HG03565 (cell line): ENCODE measurements around the gene CLNS1A.
A peak's percentile ranks its signal among the peaks of the same experiment; 100 is the strongest.
"Not testable (repeated sequence)": the region's sequence is repeated elsewhere in the genome, so short reads cannot be mapped to it uniquely, and the experiment has no call there.

Experiments used
- ATAC-seq: cut with Tn5 transposase; IDR thresholded peaks from one replicate; pipeline ENCODE4 v1.9.1; 2021; ENCODE audit warnings: mild to moderate bottlenecking, moderate library complexity; ENCODE audit not compliant: unreplicated experiment

The CLNS1A gene, protein sequence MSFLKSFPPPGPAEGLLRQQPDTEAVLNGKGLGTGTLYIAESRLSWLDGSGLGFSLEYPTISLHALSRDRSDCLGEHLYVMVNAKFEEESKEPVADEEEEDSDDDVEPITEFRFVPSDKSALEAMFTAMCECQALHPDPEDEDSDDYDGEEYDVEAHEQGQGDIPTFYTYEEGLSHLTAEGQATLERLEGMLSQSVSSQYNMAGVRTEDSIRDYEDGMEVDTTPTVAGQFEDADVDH

DNA sequence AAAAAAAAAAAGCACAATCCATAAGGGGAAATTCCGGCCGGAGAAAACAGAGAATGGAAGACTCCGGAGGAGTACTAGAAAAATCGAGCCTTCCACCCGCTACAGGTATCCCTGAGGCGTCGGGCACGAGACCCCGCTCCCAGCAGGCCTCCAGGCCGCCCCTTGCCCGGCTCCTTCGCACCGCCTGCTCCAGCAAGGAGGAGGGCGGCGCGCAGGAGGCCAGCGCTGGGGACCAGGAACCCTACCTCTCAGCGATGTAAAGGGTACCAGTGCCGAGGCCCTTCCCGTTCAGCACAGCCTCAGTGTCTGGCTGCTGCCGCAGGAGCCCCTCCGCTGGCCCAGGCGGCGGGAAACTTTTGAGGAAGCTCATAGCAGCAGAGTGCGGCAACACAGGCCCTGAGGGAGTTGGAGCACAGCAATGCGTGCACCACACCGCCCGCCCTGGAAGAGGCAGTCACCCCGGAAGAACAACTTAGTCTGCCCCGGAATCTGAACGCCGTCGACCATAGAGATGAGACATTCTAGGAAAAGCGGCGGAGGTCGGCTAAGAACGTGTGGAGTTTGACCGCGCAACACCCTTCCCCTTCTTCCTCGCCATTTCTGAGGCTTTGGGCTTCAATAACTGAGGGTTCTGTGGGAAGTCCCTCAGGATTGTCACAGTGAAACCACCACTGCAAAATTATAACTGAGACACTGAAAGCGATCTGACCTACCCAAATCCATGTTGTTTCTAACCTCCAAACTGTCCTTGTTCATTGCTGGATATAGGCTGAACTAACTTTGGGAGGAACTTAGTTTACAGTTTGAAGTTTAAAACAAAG, at the start of gene CLNS1A:
Gene CLNS1A, minus strand, starts transcription at position 450 of the 821 bp plus-strand sequence. Its CDS starts 80 bp downstream, at position 370.
- peak; percentile 93 for ATAC-seq

DNA sequence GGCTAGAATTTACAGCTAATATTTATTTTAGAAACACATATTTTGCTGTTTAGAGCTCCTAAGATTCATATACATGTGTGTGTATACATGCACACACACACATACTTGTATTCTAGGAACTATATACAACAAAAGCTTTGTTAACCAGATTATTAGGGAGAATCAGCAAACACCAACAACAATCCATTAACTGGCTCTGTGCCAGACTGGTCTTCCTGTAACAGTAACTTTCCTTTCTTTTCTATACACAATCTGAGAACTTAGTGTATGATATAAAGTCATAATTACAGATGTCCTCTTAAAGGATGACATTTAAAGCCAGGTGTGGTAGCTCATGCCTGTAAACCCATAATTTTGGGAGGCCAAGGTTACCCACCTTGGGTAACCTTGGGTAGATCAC, 49.5 kb upstream of the CLNS1A start:
- ATAC-seq = no peak

DNA sequence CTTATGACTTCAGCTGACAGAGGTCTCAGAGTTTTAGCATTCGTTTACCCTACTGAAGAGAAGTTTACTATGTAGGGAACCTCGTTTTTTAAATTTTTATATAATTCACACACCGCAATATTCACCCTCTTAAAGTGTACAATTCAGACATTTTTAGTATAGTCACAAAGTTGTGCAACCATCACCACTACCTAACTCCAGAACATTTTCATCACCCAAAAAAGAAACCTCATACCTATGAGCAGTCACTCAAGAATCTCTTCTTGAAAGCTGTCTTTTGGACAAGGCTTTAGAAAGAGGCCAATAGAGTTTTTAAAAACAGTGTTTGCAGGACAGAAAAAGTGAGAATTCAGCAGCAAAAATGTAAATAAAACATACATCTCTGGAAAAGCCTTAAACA, 39.5 kb upstream of the CLNS1A start:
- no peak for ATAC-seq

DNA sequence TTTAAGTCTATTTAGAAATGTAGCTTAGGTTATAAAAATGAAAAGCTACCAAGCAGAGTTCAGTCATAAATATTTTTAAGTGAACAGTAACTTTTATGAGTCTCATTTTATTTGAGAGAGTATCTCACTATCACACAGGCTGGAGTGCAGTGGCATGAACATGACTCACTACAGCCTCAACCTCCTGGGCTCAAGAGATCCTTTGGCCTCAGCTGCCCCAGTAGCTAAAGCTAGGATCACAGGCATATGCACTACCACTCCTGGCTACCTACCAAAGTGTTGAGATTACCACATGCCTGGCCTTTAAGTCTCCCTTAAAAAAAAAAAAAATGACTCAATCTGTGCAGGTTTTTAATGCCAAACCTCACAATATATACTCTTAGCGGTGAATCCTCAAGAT, 34.7 kb upstream of the CLNS1A start:
- no peak for ATAC-seq

DNA sequence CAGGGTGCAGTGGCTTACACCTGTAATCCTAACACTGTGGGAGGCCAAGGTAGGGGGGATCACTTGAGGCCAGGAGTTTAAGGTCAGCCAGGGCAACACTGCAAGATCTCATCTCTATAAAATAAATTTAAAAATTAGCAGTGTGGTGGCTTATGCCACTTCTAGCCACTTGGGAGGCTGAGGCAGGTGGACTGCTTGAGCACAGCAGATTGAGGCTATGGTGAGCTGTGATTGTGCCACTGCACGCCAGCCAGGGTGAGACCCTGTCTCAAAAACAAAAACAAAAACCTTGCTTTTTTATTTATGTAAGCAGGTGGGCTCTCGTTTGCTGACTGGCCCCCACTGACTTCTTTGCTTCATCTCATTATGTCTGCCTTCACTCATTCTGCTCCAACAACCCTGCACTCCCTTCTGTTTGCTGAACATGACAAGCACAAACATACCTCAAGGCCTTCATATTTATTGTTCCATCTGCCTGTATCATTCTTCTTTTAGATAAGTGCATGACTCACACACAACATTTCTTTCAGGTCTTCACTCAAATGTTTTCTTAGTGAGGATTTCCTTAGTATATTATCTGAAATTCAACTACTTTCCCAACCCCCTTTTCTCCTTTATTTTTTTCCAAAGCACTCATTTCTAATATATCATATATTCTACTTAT, 32.4 kb upstream of the CLNS1A start:
- ATAC-seq = no peak

DNA sequence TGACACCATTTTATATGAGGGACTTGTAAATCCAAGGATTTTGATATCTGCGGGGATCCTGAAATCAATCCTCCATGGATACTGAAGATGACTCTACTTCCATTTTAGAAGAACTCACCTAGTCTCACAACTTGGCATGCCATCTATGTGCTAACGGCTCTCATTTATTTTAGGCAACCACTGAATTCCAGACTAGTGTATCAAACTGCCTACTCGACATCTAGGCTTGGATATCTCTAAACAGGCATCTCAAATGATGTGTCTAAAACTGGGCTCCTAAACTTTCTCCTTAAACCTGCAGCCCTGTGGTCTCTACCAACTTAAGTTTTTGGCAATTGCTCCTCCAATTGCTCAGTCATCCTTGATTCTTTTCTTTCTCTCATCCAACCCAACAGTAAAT, 31.2 kb upstream of the CLNS1A start:
- ATAC-seq = no peak

DNA sequence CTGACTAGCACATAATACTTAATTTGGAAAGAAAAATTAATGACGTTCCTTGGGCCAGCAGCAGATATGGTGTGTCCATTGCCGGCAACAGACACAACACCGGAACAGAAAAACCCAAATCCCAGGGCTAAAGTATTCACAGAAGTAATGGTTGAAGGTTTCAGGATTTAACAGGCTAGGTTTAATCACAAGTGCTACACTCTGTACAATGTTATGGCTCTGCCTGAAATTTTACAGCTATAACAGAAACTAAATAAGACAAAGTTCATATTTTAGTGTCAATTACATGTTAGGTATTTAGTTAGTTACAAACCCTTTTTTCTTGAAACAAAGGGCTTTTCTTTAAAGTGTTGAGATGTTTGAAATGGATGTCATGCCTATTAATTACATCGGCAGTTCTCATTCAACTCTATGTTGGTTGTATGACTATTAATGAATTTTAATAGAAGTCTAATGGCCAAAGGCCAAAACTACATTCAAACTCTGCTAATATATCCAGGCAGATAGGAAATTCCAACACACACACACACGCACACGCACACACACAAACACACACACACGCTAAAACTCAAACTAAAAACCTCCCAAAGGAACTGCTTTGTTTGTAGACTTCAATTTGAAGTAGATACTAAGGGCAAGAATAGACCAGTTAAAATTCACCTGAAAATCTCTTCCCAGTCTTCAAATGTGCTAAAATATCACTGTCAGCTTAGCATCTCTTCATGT, 27.8 kb upstream of the CLNS1A start:
- ATAC-seq = no peak

DNA sequence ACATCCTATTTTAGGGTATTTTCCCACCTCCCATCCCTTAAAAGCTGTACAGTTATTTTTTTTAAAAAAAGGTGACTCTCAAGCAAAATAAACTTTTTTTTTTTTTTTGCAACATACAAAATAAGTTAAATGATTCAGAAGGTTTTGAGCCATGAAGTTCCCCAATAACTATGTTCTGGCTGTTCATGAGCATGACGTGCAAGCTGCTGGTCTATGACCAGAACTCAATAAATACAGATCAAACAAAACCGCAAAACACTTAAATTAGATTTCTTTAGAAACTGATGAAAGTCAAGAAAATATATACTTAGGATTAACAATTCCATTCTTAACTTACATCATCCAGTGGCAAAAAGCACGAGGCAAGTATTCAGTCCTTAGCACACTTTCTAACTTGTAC, 24.1 kb upstream of the CLNS1A start:
- ATAC-seq = no peak

DNA sequence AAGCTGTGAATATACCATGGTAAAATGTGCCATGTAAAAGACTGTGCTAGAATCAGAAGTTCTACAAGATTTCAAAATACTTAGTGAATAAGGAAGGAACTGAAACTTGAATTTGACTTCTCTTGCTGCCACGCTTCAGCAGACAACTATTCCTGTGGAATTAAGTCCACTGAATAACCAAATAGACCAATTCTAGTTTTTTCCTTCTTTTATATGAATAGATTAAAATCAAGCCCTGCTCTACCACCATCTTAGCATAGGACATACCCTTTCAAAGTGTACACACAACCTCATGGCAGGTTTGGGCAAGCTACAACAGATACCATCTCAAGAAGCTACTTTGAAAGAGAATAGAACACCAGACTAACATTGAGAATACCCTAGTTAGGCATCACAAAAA, 23.4 kb upstream of the CLNS1A start:
- ATAC-seq = no peak

DNA sequence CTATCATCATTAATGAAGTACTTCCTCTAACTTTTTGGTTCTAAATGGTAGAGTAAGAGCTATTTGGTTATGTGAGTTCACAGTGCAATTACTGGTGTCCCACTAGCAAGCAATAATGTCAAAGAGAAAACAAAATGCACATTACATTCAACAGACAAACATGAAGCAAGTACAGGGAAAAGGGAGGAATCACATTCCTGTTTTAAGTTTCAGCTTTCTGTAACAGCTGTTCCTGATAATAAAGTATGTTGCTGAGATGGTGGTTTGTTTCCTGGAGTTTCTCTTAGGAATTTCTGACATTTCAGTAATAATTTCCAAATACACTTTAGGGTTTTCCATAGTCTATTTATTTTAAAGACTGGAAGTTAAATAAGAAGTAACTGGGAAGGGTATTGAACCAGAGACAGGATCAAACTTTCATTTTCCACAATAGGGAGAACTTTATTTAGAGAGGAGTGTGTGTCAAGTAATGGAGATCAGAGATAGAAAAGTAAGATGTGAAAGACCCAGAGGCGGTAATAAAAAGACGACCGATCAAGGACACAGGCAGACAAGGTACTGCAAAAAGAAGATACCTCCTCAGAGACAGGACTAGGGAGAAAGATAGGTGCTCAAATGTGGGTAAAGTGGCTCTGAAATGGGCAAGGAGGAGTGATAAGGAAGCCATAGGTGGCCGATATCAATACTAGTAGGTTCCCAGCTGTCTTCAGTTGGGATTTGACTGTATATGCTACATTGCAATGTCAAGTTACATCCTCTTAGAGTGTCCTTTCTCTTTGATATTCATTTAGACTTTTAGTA, 20.8 kb upstream of the CLNS1A start:
- ATAC-seq = no peak

DNA sequence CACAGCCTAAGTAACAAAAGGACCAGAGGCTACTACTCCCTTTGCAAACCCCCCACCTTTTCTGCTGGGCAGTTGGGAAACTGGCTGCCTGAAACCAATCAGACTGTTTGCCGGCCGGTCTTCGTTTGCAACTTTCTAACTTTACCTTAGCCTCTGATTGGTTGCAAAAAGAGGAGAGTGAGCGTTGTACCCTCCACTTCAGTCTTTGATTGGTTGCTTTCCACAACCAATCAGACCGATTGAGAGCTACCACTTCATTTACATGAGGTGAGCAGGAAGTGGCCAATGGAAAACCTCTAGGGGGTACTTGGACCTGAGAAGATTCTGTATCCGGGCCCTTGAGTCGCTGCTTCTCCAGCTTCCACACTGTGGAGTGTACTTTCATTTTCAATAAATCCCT, 18.8 kb upstream of the CLNS1A start:
- no peak for ATAC-seq

DNA sequence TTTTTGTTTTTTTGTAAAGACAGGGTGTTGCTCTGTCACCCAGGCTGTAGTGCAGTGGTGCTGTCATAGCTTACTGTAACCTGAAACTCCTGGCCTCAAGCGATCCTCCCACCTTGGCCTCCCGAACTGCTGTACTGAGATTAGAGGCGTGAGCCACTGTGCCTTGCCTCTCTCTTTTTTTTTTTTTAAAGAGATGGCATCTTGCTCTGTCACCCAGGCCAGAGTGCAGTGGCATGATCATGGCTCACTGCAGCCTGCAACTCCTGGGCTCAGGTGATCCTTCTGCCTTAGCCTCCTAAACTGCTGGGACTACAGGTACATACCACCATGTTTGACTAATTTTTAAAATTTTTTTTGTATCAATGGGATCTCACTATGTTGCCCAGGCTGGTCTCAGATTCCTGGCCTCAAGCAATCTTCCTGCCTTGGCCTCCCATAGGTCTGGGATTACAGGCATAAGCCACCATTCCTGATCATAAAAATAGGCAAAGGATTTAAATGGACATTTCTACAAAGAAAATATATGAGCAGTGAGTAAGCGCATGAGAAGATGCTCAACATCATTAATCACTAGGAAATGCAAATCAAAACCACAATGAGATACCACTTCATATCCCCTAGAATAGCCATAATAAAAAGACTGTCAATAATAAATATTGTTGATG, 17.3 kb upstream of the CLNS1A start:
- ATAC-seq = no peak

DNA sequence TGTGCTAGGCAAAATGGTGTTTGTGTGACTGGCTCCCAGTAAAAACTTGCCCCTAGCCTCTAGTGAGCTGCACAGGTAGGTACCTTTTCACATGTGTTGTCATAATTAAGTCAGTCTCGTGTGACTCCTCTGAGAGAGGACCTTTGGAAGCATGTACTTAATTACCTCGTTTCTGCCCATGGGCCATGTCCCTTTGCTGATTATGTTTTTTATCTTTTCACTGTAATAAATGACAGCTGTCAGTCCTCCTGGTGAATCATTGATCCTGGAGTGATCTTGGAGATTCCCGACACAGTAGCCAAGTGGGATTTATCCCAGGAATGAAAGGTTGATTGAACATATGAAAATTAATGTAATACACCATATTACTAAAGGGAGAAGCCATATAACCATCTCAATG, 12.5 kb upstream of the CLNS1A start:
- ATAC-seq = no peak

DNA sequence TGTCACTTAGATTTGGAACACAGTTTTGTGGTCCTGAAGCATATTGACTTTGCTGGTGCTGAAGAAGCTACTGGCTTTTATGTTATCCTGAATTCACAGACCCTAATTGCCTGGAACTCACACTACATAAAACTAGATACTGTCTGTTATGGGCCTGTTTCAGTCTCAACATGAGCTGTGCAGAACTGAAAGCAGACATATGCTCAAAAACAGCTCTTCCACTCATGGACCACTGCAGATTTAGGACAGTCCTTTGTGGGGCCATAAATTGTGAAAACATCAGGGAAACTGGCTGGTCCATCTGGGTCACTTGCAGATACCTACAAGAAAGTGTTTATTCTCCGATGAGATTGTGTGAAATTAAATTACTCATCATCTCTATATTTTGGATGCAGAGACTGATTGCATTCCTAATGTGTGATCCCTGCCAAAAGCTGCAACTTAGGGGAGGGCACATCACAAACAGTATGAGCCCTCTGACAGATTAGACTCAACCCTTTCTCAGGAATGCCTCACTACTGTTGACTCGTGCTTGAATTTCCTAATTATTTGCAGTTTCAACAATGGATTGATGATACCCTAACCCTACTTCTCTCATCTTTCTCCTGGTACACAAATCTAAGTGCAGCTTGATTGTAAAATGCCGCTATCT, 10.2 kb upstream of the CLNS1A start:
- no peak for ATAC-seq

DNA sequence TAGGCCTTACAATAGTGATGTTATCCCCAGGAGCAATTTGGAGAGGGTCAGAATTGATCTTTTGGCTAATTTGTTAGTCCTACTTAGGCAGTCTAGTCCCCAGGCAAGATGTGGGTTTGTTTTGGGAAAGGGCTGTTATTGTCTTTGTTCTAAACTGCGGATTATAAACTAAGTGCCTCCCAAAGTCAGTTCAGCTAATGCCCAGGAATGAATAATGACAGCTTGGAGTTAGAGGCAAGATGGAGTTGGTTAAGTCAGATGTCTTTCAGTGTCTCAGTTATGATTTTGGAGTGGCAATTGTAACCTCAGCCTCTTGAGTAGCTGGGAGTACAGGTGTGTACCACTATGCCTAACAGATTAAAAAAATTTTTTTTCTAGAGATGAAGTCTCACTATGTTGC, 7.3 kb upstream of the CLNS1A start:
- ATAC-seq = no peak

DNA sequence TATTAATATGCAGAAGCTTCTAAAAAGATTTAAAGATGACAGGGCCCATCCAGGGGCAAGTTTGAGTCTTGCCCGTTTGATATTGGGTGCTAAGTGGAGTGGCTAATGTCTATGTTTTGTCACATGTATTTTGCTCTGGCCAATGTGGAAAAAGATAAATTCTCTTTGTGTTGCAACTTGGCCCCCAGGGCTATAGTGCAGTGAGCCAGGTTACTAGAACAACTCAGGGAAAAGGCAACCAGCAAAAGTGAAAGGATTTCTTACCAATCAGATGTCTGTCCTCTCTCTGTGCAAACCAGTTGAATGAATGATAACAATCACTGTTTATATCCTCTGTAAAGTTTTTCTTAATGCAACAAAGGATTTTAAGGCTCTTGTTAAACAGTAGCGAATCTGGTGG, 4.6 kb upstream of the CLNS1A start:
- no peak for ATAC-seq

DNA sequence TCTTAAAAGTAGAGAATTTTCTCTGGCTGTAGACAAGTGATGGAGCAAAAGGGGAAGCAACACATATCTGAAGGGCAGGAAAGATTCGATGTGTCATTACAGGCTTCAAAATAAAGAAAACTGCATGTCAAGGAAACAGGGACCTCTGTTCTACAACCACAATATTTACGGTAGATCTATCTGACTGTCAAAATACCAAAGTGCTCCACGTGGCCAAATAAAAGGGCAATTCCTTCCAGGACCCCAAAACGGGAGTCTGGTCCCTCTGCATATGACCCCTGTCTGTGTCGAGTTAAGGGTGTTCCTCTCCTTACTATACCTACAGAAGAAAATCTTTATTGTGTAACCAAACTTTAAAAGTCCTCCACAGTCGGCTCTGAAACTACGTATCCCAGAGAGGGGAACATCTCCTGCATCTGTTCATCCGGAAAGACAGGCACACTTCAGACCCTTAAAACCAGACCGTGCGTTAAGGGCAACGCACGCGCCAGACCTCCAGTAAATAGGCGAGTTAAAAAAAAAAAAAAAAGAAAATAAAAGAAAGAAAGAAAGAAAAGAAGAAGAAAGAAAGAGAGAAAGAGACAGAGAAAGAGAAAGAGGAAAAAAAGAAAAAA, 756 bp downstream of the CLNS1A start:
- ATAC-seq = no peak

DNA sequence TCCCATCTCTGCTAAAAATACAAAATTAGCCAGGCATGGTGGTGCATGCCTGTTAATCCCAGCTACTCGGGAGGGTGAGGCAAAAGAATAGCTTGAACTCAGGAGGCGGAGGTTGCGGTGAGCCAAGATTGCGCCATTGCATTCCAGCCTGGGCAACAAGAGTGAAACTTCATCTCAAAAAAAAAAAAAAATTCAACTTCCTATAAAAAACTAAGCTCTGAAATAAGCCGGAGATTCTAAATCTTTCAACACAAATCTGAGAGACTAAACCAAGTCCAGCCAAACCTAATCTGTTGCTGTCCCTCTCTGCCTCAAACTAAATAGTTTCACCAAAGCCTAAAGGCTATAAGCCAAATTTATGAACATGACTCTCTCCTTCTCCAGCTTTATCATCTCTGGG, 3.7 kb downstream of the CLNS1A start:
- ATAC-seq = not testable (repeated sequence)

DNA sequence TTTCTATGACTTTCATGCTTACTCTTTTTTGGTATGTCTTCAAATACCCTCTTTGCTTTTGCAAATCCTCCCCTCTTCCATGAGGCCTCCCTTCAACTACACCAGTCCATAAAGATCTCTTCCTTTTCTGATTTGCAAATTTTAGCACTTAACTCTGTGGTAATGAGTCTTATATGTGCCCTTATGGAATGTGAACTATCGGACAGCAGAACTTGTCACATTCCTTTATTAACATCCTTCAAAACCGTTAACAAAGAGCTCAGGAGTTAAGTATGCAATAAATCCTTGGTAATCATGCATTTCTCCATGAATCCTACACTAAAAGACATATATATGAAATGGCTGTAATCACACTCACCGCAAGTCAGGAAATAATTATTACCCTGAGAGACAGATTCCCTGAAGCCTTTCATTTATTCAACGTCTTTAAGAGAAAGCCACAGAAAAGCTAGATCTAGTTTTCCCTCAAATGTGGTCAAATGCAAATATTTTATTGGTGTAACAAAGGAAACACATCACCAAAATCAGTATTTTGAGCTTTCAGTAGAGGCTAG, 7.4 kb downstream of the CLNS1A start:
- no peak for ATAC-seq
